CD4-positive, alpha-beta T cell (primary cell): ENCODE results near the gene CASKIN2. TPM values are rescaled to one million over a fixed set of nuclear protein-coding genes. Genes with fewer than 3 reads are reported as not detected.

Experiments used
- ATAC-seq: fragments of 200-7000 bp; cut with Tn5 transposase; one replicate; pipeline ENCODE4 v1.10.0; 2022; ENCODE audit warnings: mild to moderate bottlenecking; ENCODE audit not compliant: poor library complexity
- CTCF ChIA-PET: fragments of 350-600 bp; sonication (Branson Sonifier 250); formaldehyde crosslinking; loops from one replicate; lab custom pipeline; 2021; ENCODE audit warnings: antibody characterized with exemption, inconsistent platforms; lab: Charles Lee
- POLR2A ChIA-PET: fragments of 350-600 bp; sonication (Branson Sonifier 250); formaldehyde crosslinking; loops from one replicate; lab custom pipeline; 2021; ENCODE audit warnings: antibody characterized with exemption, inconsistent platforms; lab: Charles Lee
- DNase-seq, 14 experiments: peaks; one replicate each; pipeline ENCODE4 v3.0.0-alpha.2; 2013 to 2020; ENCODE audit warnings: mixed read lengths in 2 of 14
- H3K27ac ChIP-seq, 2 donors: one replicate each; pipeline versions ENCODE4 v1.5.1 to v1.7.0; 2013; ENCODE audit warnings: low read length in 2 of 2, low read depth in 1 of 2, mild to moderate bottlenecking in 1 of 2
- H3K27me3 ChIP-seq, 2 experiments: 1 replicate in 1 of 2; 2 replicates in 1 of 2; pipeline versions ENCODE4 v1.6.1 to v1.7.0; 2013; ENCODE audit warnings: low read length in 2 of 2, control low read depth in 1 of 2, mild to moderate bottlenecking in 1 of 2, moderate library complexity in 1 of 2; ENCODE audit not compliant: insufficient read depth in 2 of 2, control insufficient read depth in 1 of 2
- H3K36me3 ChIP-seq: one replicate; pipeline ENCODE4 v1.6.1; 2013; ENCODE audit warnings: low read length, control low read depth; ENCODE audit not compliant: insufficient read depth
- H3K4me1 ChIP-seq: one replicate; pipeline ENCODE4 v1.6.1; 2013; ENCODE audit warnings: low read length, control low read depth; ENCODE audit not compliant: insufficient read depth
- H3K4me3 ChIP-seq: one replicate; pipeline ENCODE4 v1.5.1; 2013; ENCODE audit warnings: mild to moderate bottlenecking, low read length, moderate library complexity
- H3K9me3 ChIP-seq, 2 experiments: 1 replicate in 1 of 2; 2 replicates in 1 of 2; pipeline versions ENCODE4 v1.6.1 to v1.7.0; 2013; ENCODE audit warnings: low read length in 2 of 2, mild to moderate bottlenecking in 2 of 2, control low read depth in 1 of 2, moderate library complexity in 1 of 2; ENCODE audit not compliant: control insufficient read depth in 1 of 2, insufficient read depth in 1 of 2
- H3K27ac Mint-ChIP-seq: one replicate; pipeline ENCODE4 v1.8.0; 2020; ENCODE audit warnings: mixed read lengths
- H3K27me3 Mint-ChIP-seq: one replicate; pipeline ENCODE4 v1.8.0; 2021; ENCODE audit warnings: mixed read lengths
- H3K36me3 Mint-ChIP-seq: one replicate; pipeline ENCODE4 v1.8.0; 2021; ENCODE audit warnings: low read depth, mixed read lengths
- H3K4me1 Mint-ChIP-seq: one replicate; pipeline ENCODE4 v1.8.0; 2021; ENCODE audit warnings: low read depth, mixed read lengths
- H3K4me3 Mint-ChIP-seq: one replicate; pipeline ENCODE4 v1.8.0; 2020; ENCODE audit warnings: mild to moderate bottlenecking, mixed read lengths
- H3K9me3 Mint-ChIP-seq: one replicate; pipeline ENCODE4 v1.8.0; 2020; ENCODE audit warnings: mixed read lengths
- intact Hi-C, 2 experiments: fragments of 100-400 bp; cut with DNase I in 1 of 2; cut with micrococcal nuclease in 1 of 2; formaldehyde crosslinking; loops; one replicate each; pipeline versions ENCODE4 v1.15.1 to v1.9.0; 2023 to 2025; cut with DNase I, micrococcal nuclease
- total RNA-seq, 174 experiments: library from RNA in 2 of 174; stranded (reverse) in 2 of 174; gene quantifications; one replicate each; pipeline ENCODE4 v1.2.3 and lab custom pipeline; 2021 to 2026
- TF ChIP-seq, protein P1 (sequence below): fragments of 200-600 bp; IDR thresholded peaks from one replicate; pipeline ENCODE4 v1.8.0; 2022; ENCODE audit warnings: antibody characterized with exemption, mild to moderate bottlenecking

Gene CASKIN2
- total RNA-seq, 2 experiments from 2014 or later = 0.17 to 0.25 TPM

DNA sequence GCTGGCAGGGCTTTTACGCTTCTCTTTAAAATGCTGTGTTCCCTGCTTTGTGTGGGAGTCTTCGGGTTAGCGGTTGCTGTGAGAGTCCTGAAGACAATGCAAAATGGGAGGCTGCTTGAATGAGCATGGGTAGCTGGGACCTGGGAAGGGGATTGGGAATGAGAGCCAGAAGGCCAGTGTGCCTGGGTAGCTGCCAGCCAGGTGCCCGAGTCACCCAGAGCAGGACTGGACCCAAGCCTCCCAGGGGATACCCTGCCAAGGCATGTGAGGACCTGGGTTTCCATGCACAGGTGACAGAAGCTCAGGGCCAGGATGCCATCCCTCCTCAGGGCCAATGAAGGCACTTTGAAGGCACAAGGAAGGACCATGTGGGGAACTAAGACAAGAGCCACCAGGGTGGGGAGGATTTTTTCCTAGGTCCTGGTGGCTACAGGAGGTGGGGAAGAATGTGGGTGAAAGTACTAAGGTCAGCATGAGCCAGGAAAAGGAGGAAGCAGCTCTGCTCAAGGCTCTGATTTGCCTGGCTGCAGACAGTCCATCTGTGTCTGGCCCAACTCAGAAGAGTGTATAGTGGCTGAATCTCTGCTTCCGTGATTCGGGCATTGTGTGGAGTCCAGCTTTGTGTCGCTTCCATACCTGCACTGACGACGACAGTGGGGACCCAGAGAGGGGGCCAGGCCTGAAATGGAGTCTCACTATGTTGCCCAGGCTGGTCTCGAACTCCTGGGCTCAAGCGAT is 38.4 kb downstream of the CASKIN2 start:
- Histone ChIP-seq H3K27ac (no peak overlapping the region), H3K27me3 (no peaks in the 10 kb centered on the region), H3K4me3 (no peak overlapping the region), H3K36me3 (peaks cover 35% of the 10 kb centered on the region), H3K4me1 (no peaks in the 10 kb centered on the region), H3K9me3 (no peaks in the 10 kb centered on the region)
- intact Hi-C loops = no loop called here
- Mint-ChIP-seq H3K27me3 (no peaks in the 10 kb centered on the region), H3K4me3 (no peak overlapping the region), H3K27ac (no peak overlapping the region), H3K4me1 (no peaks in the 10 kb centered on the region), H3K9me3 (no peaks in the 10 kb centered on the region), H3K36me3 (peaks cover 43% of the 10 kb centered on the region)
- ChIA-PET POLR2A (interaction anchor here (0.5 kb wide), 2 partner anchors 41 to 925 kb away, joined by 3 read pairs; no protein-coding TSS in a partner anchor), CTCF (no interaction called here)
- TF ChIP-seq, protein P1, sequence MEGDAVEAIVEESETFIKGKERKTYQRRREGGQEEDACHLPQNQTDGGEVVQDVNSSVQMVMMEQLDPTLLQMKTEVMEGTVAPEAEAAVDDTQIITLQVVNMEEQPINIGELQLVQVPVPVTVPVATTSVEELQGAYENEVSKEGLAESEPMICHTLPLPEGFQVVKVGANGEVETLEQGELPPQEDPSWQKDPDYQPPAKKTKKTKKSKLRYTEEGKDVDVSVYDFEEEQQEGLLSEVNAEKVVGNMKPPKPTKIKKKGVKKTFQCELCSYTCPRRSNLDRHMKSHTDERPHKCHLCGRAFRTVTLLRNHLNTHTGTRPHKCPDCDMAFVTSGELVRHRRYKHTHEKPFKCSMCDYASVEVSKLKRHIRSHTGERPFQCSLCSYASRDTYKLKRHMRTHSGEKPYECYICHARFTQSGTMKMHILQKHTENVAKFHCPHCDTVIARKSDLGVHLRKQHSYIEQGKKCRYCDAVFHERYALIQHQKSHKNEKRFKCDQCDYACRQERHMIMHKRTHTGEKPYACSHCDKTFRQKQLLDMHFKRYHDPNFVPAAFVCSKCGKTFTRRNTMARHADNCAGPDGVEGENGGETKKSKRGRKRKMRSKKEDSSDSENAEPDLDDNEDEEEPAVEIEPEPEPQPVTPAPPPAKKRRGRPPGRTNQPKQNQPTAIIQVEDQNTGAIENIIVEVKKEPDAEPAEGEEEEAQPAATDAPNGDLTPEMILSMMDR = no peak
- ATAC-seq = no peak
- DNase-seq = no peak

DNA sequence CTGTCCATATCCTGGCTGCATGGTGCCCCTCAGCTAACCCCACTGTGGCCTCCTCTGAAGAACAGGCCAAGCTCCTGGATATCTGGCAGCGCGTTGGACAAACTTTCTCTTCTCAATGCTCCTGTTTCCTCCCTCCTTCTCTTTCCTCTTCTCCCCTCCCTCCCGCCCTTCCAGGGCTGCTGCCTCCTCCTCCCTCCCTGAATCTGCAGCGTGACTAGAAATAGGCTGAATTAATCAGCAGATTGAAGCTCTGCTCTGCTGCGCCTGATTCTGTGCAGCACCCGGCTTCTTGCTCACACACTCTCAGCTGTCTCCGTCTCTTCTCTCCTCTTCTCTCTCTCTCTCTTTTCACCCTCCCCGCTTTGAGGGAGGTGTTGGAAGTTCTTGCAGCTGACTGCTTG is 39.1 kb downstream of the CASKIN2 start:
- Histone ChIP-seq H3K27me3 (no peaks in the 10 kb centered on the region), H3K9me3 (no peaks in the 10 kb centered on the region), H3K36me3 (peaks cover 39% of the 10 kb centered on the region), H3K27ac (no peak overlapping the region), H3K4me3 (no peak overlapping the region), H3K4me1 (no peaks in the 10 kb centered on the region)
- POLR2A ChIA-PET = no interaction called here
- ATAC-seq = no peak
- no peaks in the 10 kb centered on the region for H3K4me1 Mint-ChIP-seq
- no peak overlapping the region for H3K4me3 Mint-ChIP-seq
- DNase-seq = no peak
- H3K27me3 Mint-ChIP-seq = no peaks in the 10 kb centered on the region
- CTCF ChIA-PET = no interaction called here
- TF ChIP-seq, protein P1 = no peak
- H3K27ac Mint-ChIP-seq = no peak overlapping the region
- intact Hi-C loops = no loop called here
- H3K9me3 Mint-ChIP-seq = no peaks in the 10 kb centered on the region
- peaks cover 45% of the 10 kb centered on the region for H3K36me3 Mint-ChIP-seq

DNA sequence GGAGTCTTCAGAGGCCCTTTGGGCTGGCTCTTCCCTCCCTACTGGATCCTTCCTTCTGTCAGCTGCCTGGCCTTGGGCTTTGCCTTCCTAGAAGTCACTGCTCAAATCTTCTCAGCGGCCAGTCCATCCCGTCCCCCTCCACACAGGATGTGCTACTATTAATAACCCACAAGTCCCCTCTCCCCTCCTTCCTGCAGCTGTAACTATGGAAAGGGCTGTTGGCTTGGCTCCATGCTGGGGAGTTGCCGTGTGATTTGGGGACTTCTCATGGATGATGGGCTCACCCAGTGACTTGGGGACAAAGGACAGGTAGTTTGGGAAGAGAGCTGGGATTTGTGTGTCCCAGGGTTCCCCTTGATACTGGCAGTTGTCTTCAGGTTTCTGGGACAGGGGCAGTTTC is 39.5 kb downstream of the CASKIN2 start:
- no peaks in the 10 kb centered on the region for H3K4me1 Mint-ChIP-seq
- Histone ChIP-seq H3K4me3 (no peak overlapping the region), H3K4me1 (no peaks in the 10 kb centered on the region), H3K9me3 (no peaks in the 10 kb centered on the region), H3K27me3 (no peaks in the 10 kb centered on the region), H3K27ac (no peak overlapping the region), H3K36me3 (peaks cover 39% of the 10 kb centered on the region)
- ATAC-seq = no peak
- no peak overlapping the region for H3K4me3 Mint-ChIP-seq
- H3K36me3 Mint-ChIP-seq = peaks cover 45% of the 10 kb centered on the region
- TF ChIP-seq, protein P1 = no peak
- no peaks in the 10 kb centered on the region for H3K27me3 Mint-ChIP-seq
- ChIA-PET POLR2A (no interaction called here), CTCF (no interaction called here)
- H3K9me3 Mint-ChIP-seq = no peaks in the 10 kb centered on the region
- H3K27ac Mint-ChIP-seq = no peak overlapping the region
- intact Hi-C loops = no loop called here
- DNase-seq = no peak
